HG03575 (cell line): Measurements from ENCODE around the gene CD58.
"Not testable (repeated sequence)": the region's sequence is repeated elsewhere in the genome, so short reads cannot be mapped to it uniquely, and the experiment has no call there.

ENCODE experiments used
- ATAC-seq: cut with Tn5 transposase; IDR thresholded peaks from one replicate; pipeline ENCODE4 v1.9.1; 2021; ENCODE audit not compliant: unreplicated experiment, insufficient number of reproducible peaks, low FRiP score; ENCODE audit errors: extremely low read depth

Gene CD58

GRCh38 chr1:116573431-116574095, 2.7 kb upstream of the CD58 start:
- ATAC-seq: no peak

DNA sequence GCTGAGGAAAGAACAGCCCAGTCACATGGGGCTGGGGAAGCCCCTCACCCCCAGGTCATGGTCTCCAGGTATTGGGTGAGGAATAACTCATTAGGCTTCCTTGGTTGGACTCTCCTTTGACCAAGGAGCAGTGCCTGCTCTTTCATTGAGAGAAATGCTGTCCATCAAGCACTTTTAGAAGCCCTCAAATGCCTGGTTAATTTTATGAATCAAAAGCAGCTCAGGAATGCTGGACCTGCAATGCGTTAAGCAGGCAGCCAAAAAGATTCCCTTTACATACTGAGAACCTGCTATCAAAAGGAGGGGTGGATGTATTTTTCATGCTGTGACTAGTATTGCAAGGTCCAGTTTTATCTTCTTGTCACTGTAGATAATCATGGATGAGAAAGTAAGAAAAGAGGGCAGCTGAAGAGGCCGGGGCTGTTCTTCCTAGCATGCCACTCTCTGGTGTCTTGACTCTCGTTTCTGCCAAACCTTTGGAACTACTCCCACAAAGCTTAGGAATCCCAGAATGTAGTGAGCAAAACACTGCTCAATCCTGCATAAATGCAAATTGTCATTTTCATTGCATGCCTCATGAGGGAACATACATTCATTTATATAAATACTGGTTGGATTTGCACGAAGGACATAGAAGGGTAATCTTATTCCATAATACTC, 2.1 kb upstream of the CD58 start:
- no peak for ATAC-seq

GRCh38 chr1:116572099-116572498, 1.3 kb upstream of the CD58 start:
- ATAC-seq: no peak

DNA sequence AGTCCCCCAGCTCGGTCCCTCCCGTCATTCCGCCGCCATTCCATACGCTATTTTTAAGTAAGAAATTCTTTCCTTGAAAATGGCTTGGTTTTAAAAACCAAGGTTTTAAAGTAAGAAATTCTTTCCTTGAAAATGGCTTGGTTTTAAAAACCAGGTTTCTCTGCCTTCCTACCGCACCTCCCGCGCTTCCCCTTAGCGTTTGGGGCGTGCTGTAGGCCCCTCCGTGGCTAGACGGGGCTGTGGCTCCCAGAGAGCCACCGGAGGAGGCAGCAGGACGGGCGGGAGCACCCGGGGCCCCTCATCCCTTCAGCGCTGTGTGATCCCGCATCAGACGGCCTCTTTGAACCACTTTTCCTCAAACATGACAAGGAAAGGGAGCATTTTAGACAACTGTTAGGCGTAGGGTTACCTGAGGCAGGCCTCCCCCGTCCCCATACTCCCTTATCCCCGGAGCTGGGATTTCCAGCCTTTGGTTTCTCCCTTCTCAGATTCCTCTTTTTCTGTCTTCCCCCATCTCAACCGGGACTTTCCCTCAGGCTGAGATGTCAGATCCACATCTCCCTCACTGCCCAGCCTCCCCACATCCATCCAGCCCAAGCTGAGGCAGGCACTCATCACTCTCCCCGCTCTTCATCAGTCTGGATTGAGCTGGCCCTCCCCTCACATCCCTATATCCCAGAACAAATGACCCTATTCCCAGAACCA, 541 bp upstream of the CD58 start:
- no peak for ATAC-seq

DNA sequence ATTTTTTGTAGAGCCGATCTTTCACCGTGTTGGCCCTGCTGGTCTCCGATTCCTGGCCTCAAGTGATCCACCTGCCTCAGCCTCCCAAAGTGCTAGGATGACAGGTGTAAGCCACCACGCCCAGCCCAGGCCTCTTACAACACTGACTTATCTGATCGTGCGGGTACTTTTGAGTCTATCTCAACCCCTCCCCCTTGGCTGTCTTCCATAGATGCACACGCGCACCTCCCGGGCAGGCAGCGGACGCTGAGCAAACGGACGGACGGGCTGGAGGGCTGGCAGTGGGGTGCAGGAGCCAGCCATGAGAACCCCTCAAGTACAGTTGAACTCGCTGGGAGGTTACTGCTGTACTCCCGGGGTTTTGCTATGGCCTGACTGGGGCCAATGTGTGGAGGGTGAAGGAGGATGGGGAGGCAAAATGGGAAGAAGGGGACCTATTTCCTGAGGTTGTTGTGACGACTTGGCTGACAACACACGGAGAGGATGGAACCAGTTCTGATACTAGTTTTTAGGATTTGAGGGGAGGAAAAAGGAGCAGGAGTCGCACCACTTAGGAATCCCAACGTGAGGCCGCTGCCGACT, 959 bp downstream of the CD58 start:
- no peak for ATAC-seq

DNA sequence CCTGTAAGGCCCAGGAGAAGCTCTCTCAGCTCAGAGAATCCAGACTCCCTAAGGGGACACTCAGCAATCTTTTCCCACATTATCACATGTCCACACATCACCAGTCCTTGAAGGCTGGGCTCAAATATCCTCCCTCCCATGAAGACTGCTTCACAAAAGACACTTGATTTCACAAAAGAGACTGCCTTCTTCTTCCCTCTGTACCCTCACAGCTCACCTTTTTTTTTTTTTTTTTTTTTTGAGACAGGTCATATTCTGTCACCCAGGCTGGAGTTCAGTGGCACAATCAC, 1.5 kb downstream of the CD58 start:
- ATAC-seq: no peak

GRCh38 chr1:116568662-116569380, 2.0 kb downstream of the CD58 start:
- no peak for ATAC-seq

- ATAC-seq: no peak
Measured at GRCh38 chr1:116567790-116568661, 2.8 kb downstream of the CD58 start.

GRCh38 chr1:116565222-116565621, 5.6 kb downstream of the CD58 start:
- ATAC-seq: no peak

GRCh38 chr1:116564426-116564825, 6.4 kb downstream of the CD58 start:
- no peak for ATAC-seq

DNA sequence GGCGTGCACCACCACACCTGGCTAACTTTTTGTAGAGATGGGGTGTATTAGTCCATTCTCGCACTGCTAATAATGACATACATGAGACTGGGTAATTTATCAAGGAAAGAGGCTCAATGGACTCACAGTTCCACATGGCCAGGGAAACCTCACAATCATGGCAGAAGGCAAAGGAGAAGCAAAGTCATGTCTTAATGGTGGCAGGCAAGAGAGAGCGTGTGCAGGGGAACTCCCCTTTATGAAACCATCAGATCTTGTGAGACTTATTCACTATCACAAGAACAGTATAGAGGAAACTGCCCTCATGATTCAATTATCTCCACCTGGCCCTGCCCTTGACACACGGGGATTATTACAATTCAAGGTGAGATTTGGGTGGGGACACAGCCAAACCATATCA, 8.4 kb downstream of the CD58 start:
- ATAC-seq: not testable (repeated sequence)

DNA sequence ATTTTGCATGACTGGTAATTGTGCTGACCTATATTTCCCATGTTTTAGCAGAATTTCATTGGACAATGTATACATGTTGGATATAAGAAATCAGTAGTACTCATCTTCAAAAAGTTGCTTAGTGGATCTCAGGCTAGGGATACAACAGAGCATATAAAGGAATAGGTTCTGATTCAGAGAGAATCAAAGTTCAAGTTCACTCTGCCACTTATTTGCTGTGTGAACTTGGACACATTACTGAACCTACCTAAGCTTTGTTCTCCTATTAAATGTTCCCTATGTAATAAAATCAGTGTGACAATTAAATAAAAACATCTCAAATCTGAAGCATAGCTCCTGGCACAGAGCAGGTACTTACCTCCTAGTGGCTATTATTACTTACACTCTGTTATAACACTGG, 9.3 kb downstream of the CD58 start:
- ATAC-seq: no peak

- ATAC-seq: no peak
Measured at GRCh38 chr1:116560704-116561490, 9.9 kb downstream of the CD58 start.

DNA sequence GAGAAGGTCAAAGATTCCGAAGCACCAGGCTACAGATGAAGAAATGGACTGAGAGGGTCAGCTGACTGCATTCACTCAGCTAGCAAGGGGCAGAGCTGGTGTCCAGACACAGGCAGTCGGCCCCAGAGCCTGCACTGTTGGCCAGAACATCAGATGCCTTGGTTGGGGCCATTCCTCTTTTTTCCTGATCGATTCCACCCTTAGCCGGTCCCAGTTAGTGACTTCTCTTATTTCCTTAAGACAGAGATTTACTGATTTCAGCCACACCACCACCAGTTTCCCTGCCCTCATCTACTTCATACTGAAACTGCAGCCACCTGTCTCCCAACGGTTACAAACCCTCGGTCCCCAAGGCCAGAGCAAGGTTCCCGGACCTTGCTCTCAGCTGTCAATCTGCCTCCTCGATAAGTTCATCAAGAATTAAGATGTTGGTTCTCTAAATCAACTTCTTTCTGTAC, 11.5 kb downstream of the CD58 start:
- ATAC-seq: no peak

DNA sequence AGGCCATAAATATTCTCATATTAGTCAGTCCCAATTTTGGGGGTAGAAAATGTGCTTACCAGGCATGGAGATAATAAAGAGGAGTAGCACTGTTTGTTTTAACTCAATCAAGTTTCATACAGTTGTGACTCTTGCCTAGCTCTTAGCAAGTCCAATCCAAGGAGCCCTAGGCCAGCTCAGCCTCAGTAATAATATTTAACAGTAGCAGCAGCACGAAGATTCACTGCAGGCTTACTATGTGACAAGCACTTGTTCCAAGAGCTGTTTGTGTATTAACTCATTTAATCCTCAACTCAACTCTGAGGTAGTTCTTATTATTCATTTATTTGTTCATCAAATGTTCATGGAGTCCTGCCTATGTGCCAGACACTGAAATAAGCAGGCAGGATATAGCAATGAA, 12.3 kb downstream of the CD58 start:
- ATAC-seq: no peak

GRCh38 chr1:116558140-116558549, 12.7 kb downstream of the CD58 start:
- peak; percentile 23 for ATAC-seq

GRCh38 chr1:116557323-116557878, 13.4 kb downstream of the CD58 start:
- no peak for ATAC-seq
